HUES64 (cell line): Measurements from ENCODE around the gene ICE1.
"Not testable (repeated sequence)": the region's sequence is repeated elsewhere in the genome, so short reads cannot be mapped to it uniquely, and the experiment has no call there.

Experiments
- H3K27ac ChIP-seq: 2 replicates; pipeline ENCODE4 v1.7.0; 2013; ENCODE audit warnings: low read depth, low read length, inconsistent platforms
- H3K27me3 ChIP-seq: 2 replicates; pipeline ENCODE4 v1.6.1; 2013; ENCODE audit warnings: mild to moderate bottlenecking, low read length; ENCODE audit not compliant: insufficient read depth
- H3K36me3 ChIP-seq: 2 replicates; pipeline ENCODE4 v1.6.1; 2013; ENCODE audit warnings: mild to moderate bottlenecking, low read length; ENCODE audit not compliant: insufficient read depth
- H3K4me1 ChIP-seq: 2 replicates; pipeline ENCODE4 v1.6.1; 2013; ENCODE audit warnings: mild to moderate bottlenecking, low read length, moderate library complexity; ENCODE audit not compliant: insufficient read depth
- H3K4me3 ChIP-seq: 2 replicates; pipeline ENCODE4 v1.5.1; 2013; ENCODE audit warnings: mild to moderate bottlenecking, low read length, moderate library complexity
- H3K9ac ChIP-seq: 2 replicates; pipeline ENCODE4 v1.6.1; 2013; ENCODE audit warnings: mild to moderate bottlenecking, low read depth, low read length
- H3K9me3 ChIP-seq: 2 replicates; pipeline ENCODE4 v1.6.1; 2013; ENCODE audit warnings: low read depth, low read length; ENCODE audit not compliant: insufficient read depth
- WGBS: fragments of 150-250, 120-280 bp; methylation state at CpG from one replicate; pipeline ENCODE4 v1.1.7; 2013; ENCODE audit warnings: missing lambda C conversion rate; 5-methylcytosine and 5-hydroxymethylcytosine counted together

ICE1 gene

DNA sequence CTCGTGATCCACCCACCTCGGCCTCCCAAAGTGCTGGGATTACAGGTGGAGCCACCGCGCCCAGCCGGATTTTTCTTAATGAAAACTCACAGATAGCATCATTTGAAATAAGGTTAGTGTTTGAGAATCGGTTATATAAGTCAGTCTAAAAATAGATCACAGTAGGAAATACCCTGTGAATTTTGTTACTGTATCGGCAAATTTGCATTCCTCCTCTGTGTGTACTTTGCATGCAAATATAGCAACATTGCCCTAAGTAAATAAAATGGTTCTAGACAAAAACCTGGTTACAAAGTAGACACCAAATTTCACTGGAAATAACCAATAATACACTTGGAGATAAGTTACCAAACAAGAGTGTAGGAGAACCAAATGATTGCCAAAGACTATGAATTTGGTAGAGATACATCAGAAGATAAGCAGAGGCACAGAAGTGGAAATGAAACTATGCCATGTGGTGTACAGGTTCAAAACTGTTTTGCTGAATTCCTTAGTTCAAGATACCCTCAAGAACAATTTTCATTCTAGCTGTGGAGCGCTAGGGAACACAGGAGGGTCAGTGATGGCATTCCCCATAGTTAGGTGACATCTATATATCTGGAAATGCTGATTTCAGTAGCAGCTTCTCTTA, 58.1 kb downstream of the ICE1 start:
- WGBS, result 93% methylated on average over 8 of the region's 8 CpGs
- Histone ChIP-seq H3K9me3 (no peaks in the 10 kb centered on the region), H3K27ac (no peak overlapping the region), H3K4me1 (peaks cover 12% of the 10 kb centered on the region), H3K9ac (no peak overlapping the region), H3K27me3 (no peaks in the 10 kb centered on the region), H3K4me3 (no peak overlapping the region), H3K36me3 (peaks cover 46% of the 10 kb centered on the region)

GRCh38 chr5:5481206-5481605, 58.7 kb downstream of the ICE1 start:
- H3K27me3 ChIP-seq, result no peaks in the 10 kb centered on the region
- H3K4me1 ChIP-seq, result peaks cover 12% of the 10 kb centered on the region
- no peaks in the 10 kb centered on the region for H3K9me3 ChIP-seq
- WGBS, result 95% methylated on average over 3 of the region's 3 CpGs
- H3K9ac ChIP-seq, result no peak overlapping the region
- peaks cover 46% of the 10 kb centered on the region for H3K36me3 ChIP-seq
- no peak overlapping the region for H3K27ac ChIP-seq
- H3K4me3 ChIP-seq, result no peak overlapping the region

GRCh38 chr5:5481633-5482032, 59.2 kb downstream of the ICE1 start:
- peaks cover 46% of the 10 kb centered on the region for H3K36me3 ChIP-seq
- H3K9me3 ChIP-seq, result no peaks in the 10 kb centered on the region
- WGBS, result 100% methylated on average over 3 of the region's 4 CpGs
- peaks cover 12% of the 10 kb centered on the region for H3K4me1 ChIP-seq
- H3K27me3 ChIP-seq, result no peaks in the 10 kb centered on the region
- no peak overlapping the region for H3K27ac ChIP-seq
- H3K9ac ChIP-seq, result no peak overlapping the region
- H3K4me3 ChIP-seq, result no peak overlapping the region

- 92% methylated on average over 1 of the region's 2 CpGs for WGBS
- H3K36me3 ChIP-seq, result peaks cover 49% of the 10 kb centered on the region
Observed at GRCh38 chr5:5483350-5483749, 60.9 kb downstream of the ICE1 start.

DNA sequence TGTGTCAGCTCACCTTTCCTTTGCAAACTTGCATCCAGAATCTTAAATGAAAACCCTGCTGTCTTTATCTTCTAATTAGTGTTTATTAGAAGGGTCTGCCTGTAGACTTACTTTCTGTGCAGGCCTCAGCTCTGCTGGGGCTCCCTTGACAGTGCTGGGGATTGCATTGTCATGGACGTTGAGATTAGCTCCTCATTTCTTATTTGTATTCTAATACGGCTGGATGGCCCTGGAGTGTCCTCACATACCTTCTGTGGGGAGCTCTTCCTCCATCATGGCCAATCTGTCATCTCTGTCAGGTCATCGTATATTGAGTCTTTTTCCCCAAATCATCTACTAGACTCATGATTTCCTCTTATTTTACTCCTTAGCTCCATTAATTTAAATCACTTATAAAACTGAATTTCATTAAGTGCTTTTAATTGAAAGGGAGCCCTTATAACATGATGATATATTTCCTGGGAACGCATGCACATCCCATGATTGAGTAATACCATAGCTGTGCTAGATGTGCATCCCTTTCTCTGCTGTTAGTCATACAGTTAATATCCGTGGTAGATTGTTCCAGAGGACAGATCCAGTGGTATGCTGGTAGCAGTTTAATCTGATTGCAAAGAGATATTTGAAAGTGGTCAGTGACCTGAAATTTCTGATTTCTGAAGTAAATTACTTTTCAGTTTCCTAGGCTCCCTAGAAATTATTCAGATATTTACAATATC, 61.6 kb downstream of the ICE1 start:
- Histone ChIP-seq H3K4me1 (peaks cover 12% of the 10 kb centered on the region), H3K27ac (no peak overlapping the region; the same call in 1 of the 2 replicates), H3K9ac (no peak overlapping the region), H3K4me3 (no peak overlapping the region), H3K9me3 (no peaks in the 10 kb centered on the region), H3K36me3 (peaks cover 50% of the 10 kb centered on the region), H3K27me3 (no peaks in the 10 kb centered on the region)
- WGBS, result 67% methylated on average over 5 of the region's 5 CpGs

More at GRCh38 chr5:5483350-5483749, 60.9 kb downstream of the ICE1 start:
- Histone ChIP-seq H3K4me1 (peaks cover 12% of the 10 kb centered on the region), H3K4me3 (no peak overlapping the region), H3K9me3 (no peaks in the 10 kb centered on the region), H3K9ac (no peak overlapping the region), H3K27me3 (no peaks in the 10 kb centered on the region), H3K27ac (no peak overlapping the region; the same call in 1 of the 2 replicates)

GRCh38 chr5:5486122-5486521, 63.6 kb downstream of the ICE1 start:
- H3K27me3 ChIP-seq, result no peaks in the 10 kb centered on the region
- no peak overlapping the region for H3K27ac ChIP-seq
- peaks cover 12% of the 10 kb centered on the region for H3K4me1 ChIP-seq
- H3K36me3 ChIP-seq, result peaks cover 59% of the 10 kb centered on the region
- 98% methylated on average over 3 of the region's 3 CpGs for WGBS
- H3K9me3 ChIP-seq, result no peaks in the 10 kb centered on the region
- H3K9ac ChIP-seq, result no peak overlapping the region
- no peak overlapping the region for H3K4me3 ChIP-seq

GRCh38 chr5:5487585-5488360, 65.3 kb downstream of the ICE1 start:
- Histone ChIP-seq H3K27ac (no peak overlapping the region), H3K36me3 (peaks cover 52% of the 10 kb centered on the region), H3K9ac (no peak overlapping the region)

GRCh38 chr5:5490774-5491347, 68.4 kb downstream of the ICE1 start:
- H3K9ac ChIP-seq, result no peak overlapping the region
- WGBS, result 91% methylated on average over 9 of the region's 9 CpGs
- no peak overlapping the region for H3K4me3 ChIP-seq
- H3K27me3 ChIP-seq, result peaks cover 8% of the 10 kb centered on the region; the same call in 1 of the 2 replicates
- H3K9me3 ChIP-seq, result no peaks in the 10 kb centered on the region
- no peak overlapping the region for H3K27ac ChIP-seq
- H3K36me3 ChIP-seq, result peaks cover 42% of the 10 kb centered on the region
- peaks cover 4% of the 10 kb centered on the region; the same call in 1 of the 2 replicates for H3K4me1 ChIP-seq

More at GRCh38 chr5:5487585-5488360, 65.3 kb downstream of the ICE1 start:
- Histone ChIP-seq H3K27me3 (no peaks in the 10 kb centered on the region), H3K9me3 (no peaks in the 10 kb centered on the region), H3K4me1 (peaks cover 12% of the 10 kb centered on the region), H3K4me3 (no peak overlapping the region)
- WGBS, result 94% methylated on average over 3 of the region's 3 CpGs

DNA sequence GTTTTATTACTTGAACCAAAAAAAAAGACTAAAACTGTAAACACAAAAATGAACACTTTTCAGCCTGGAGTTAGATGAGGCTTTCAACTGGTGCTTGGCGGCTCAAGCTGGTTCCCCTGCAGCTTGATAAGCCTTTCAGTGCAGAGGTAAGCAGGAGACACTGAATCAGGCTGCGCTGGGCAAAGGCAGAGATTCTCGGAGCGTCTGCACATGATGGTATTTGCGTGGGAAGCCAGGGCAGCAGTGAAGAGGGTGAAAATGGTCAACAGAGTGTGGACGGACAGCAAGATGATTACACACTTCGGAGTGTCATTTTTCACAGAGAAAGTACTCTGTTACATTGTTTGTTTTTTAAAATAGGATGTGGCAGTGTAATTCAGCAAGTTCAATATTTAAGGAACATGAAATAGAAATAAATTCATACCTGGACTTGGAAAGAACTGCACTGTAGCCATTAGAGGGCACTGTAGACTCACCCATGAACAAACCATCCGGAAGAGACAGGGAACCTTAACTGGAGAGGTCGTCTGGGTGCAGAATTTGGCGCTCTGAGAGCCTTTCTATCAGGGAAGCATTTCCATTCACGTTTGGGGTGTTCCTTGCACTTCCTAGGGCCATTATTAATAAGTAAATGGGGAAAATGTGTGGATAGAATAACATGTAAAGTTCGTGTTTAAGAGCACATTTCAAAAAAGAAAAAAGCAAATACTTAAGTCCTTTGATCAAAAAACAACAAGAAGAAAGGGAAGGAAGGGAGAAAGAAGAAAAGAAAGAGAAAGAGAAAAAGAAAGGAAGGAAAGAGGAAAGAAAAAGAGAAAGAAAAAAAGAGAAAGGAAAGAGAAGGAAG, 69.8 kb downstream of the ICE1 start:
- Histone ChIP-seq H3K4me3 (no peak overlapping the region), H3K9me3 (no peaks in the 10 kb centered on the region), H3K9ac (no peak overlapping the region), H3K36me3 (peaks cover 29% of the 10 kb centered on the region), H3K27ac (no peak overlapping the region), H3K4me1 (peaks cover 13% of the 10 kb centered on the region), H3K27me3 (peaks cover 18% of the 10 kb centered on the region; the same call in 1 of the 2 replicates)
- WGBS, result 55% methylated on average over 11 of the region's 12 CpGs

GRCh38 chr5:5492934-5493271, 70.4 kb downstream of the ICE1 start:
- not testable (repeated sequence) for H3K9ac ChIP-seq
- WGBS, result 92% methylated on average over 2 of the region's 2 CpGs

More at GRCh38 chr5:5492934-5493271, 70.4 kb downstream of the ICE1 start:
- Histone ChIP-seq H3K36me3 (peaks cover 23% of the 10 kb centered on the region), H3K27me3 (peaks cover 18% of the 10 kb centered on the region; the same call in 1 of the 2 replicates), H3K4me1 (peaks cover 16% of the 10 kb centered on the region)
- H3K4me3 ChIP-seq, H3K9me3 ChIP-seq, H3K27ac ChIP-seq: not testable (repeated sequence)
